Pancreas (tissue), 10 donors: ENCODE measurements around the gene SCN8A. TPM values are rescaled to one million over a fixed set of nuclear protein-coding genes. Genes with fewer than 3 reads are reported as not detected.
A peak's percentile ranks its signal among the peaks of the same experiment; 100 is the strongest.
"Not testable (repeated sequence)": the region's sequence is repeated elsewhere in the genome, so short reads cannot be mapped to it uniquely, and the experiment has no call there.

Experiments used
- ATAC-seq, 4 donors: fragments of 200-7000 bp; cut with Tn5 transposase; one replicate each; pipeline versions ENCODE4 v1.8.0 to v1.9.1; 2020; ENCODE audit warnings: mild to moderate bottlenecking in 4 of 4, moderate library complexity in 4 of 4
- DNase-seq, 6 donors: peaks; one replicate each; pipeline ENCODE4 v3.0.0-alpha.2; 2020
- FAIRE-seq: peaks from 2 replicates; lab custom pipeline; 2012; peaks lifted over from hg19 to GRCh38; lab: Jason Lieb, UNC
- H3K27ac ChIP-seq, 4 donors: fragments of 200-600 bp; sonication (generic); 1 replicate in 3 of 4; 2 replicates in 1 of 4; pipeline versions ENCODE4 v1.5.0 to v1.8.0; 2020
- H3K27me3 ChIP-seq, 4 donors: fragments of 200-600 bp; one replicate each; pipeline ENCODE4 v1.8.0; 2021
- H3K36me3 ChIP-seq, 3 donors: fragments of 200-600 bp; sonication (generic) in 1 of 3; one replicate each; pipeline versions ENCODE4 v1.5.0 to v1.8.0; 2020 to 2021
- H3K4me1 ChIP-seq, 3 donors: fragments of 200-600 bp; one replicate each; pipeline ENCODE4 v1.8.0; 2021
- H3K4me3 ChIP-seq, 4 donors: fragments of 200-600 bp; sonication (generic) in 2 of 4; one replicate each; pipeline versions ENCODE4 v1.5.0 to v1.8.0; 2020 to 2021
- H3K9me3 ChIP-seq, 4 donors: fragments of 200-600 bp; one replicate each; pipeline ENCODE4 v1.8.0; 2021
- CTCF ChIP-seq, 4 donors: fragments of 200-600 bp; sonication (generic) in 3 of 4; IDR thresholded peaks; one replicate each; pipeline versions ENCODE4 v1.5.0 to v1.8.0; 2021; ENCODE audit warnings: antibody characterized with exemption in 4 of 4
- WGBS, 2 donors: extraction: QIAGEN DNeasy Blood & Tissue Kit; methylation state at CpG; one replicate each; pipeline ENCODE4 v1.1.7; 2013; 5-methylcytosine and 5-hydroxymethylcytosine counted together
- intact Hi-C, 3 donors: fragments of 100-400 bp; cut with DNase I; formaldehyde crosslinking; loops; one replicate each; pipeline versions ENCODE4 v1.11.1 to v1.14.2; 2022
- polyA plus RNA-seq, 2 donors: library from polyadenylated mRNA; stranded (reverse); fragments of 200-250 nt; gene quantifications; one replicate each; pipeline ENCODE4 v1.2.3, GENCODE V29; 2013
- total RNA-seq, 6 donors: library from RNA; stranded (reverse); fragmentation: NEBNext Ultra II Directional in 4 of 6; extraction: Animal tissue kit (Norgen Biotek cat#: 25700) in 4 of 6; gene quantifications; one replicate each; pipeline versions ENCODE4 v1.2.1 to v1.2.4, GENCODE V29; 2021 to 2023
- donor health status: healthy with polysubstance abuse.
- donor health status: DM: no; HTN: no; CAD: no; lungs with moderate emphysema.
- donor health status: DM: no; HTN: no; CAD: no.
- donor health status: control.
- donor health status: control.
- donor health status: Bipolar disorder and iron deficiency.
- donor health status: DM: yes; HTN: yes; CAD: no.
- donor health status: DM: no; HTN: no; CAD: no.
- donor health status: DM: no; HTN: no; CAD: no.
- donor health status: DM: yes; HTN: yes; CAD: no.

The SCN8A gene
- total RNA-seq (1 to 10 TPM; 1.9 to 3.2 (median 2.3) TPM), polyA plus RNA-seq (1 to 10 TPM; 2.1 to 2.6 TPM)

- intact Hi-C loops = no loop called here
- no peaks in the 10 kb centered on the region for H3K9me3 ChIP-seq
- no peak for TF ChIP-seq CTCF (IDR thresholded peaks at IDR 0.05)
- FAIRE-seq (no peak), ATAC-seq (peak; percentile 55 to 78 (median 72)), DNase-seq (peak; percentile 26 to 74 (median 45))
- no peaks in the 10 kb centered on the region for H3K36me3 ChIP-seq
- peaks cover 0 to 3% (median 0%) of the 10 kb centered on the region in 3 donors for H3K4me1 ChIP-seq
- no peak within 1 kb of the TSS for H3K27ac ChIP-seq
- WGBS, 2 donors = 0 to 1% methylated on average over 37 to 91 of the region's 91 CpGs
- no peaks in the 10 kb centered on the region for H3K27me3 ChIP-seq
- H3K4me3 ChIP-seq = peak within 1 kb of the TSS; percentile 35 to 66 (median 49)
Observed at GRCh38 chr12:51591016-51591901, at the start of gene SCN8A. Gene SCN8A, plus strand, starts transcription at chr12:51591233. Its CDS starts 71,585 bp downstream, at chr12:51662818.

- FAIRE-seq (no peak), ATAC-seq (no peak), DNase-seq (no peak)
- H3K4me1 ChIP-seq = no peaks in the 10 kb centered on the region
- no peaks in the 10 kb centered on the region for H3K9me3 ChIP-seq
- H3K27me3 ChIP-seq = no peaks in the 10 kb centered on the region
- H3K4me3 ChIP-seq = no peak overlapping the region
- H3K27ac ChIP-seq = no peak overlapping the region
- intact Hi-C loops = no loop called here
- TF ChIP-seq CTCF (IDR thresholded peaks at IDR 0.05) = no peak
- H3K36me3 ChIP-seq = no peaks in the 10 kb centered on the region
Observed at GRCh38 chr12:51546097-51546496, 44.9 kb upstream of the SCN8A start.

GRCh38 chr12:51547606-51548005 lies 43.4 kb upstream of the SCN8A start:
- intact Hi-C loops = no loop called here
- TF ChIP-seq CTCF (IDR thresholded peaks at IDR 0.05) = no peak
- H3K27ac ChIP-seq = no peak overlapping the region
- WGBS, 2 donors = 87 to 89% methylated on average over 6 of the region's 6 CpGs
- no peak overlapping the region for H3K4me3 ChIP-seq
- no peaks in the 10 kb centered on the region for H3K4me1 ChIP-seq
- H3K9me3 ChIP-seq = no peaks in the 10 kb centered on the region
- H3K27me3 ChIP-seq = no peaks in the 10 kb centered on the region
- no peak for DNase-seq
- FAIRE-seq = no peak
- no peak for ATAC-seq
- no peaks in the 10 kb centered on the region for H3K36me3 ChIP-seq

DNA sequence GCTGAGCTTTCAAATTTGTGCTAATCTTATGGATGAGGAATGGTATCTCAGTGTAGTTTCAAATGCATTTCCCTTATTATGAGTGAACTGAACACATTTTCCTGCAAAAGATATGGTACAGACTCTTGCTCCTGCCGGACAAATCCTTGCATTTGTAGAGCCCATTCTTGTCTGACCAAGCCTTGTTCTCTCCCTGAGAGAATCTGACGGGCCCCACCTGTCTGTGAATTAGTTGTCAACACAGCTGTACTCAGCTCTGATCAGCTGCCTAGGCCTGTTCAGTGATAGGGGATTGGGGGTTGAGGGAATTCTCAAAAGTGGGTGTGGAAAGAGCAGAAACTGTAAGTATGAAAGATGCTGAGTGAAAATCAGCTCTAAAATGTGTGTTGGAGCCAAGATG lies 42.8 kb upstream of the SCN8A start:
- FAIRE-seq (no peak), DNase-seq (no peak), ATAC-seq (no peak)
- Histone ChIP-seq H3K27me3 (no peaks in the 10 kb centered on the region), H3K9me3 (no peaks in the 10 kb centered on the region), H3K27ac (no peak overlapping the region), H3K36me3 (no peaks in the 10 kb centered on the region), H3K4me1 (no peaks in the 10 kb centered on the region), H3K4me3 (no peak overlapping the region)
- 56 to 57% methylated on average over 2 of the region's 2 CpGs for WGBS, 2 donors
- intact Hi-C loops = no loop called here
- TF ChIP-seq CTCF (IDR thresholded peaks at IDR 0.05) = no peak

- no peaks in the 10 kb centered on the region for H3K4me1 ChIP-seq
- ATAC-seq = no peak
- TF ChIP-seq CTCF (IDR thresholded peaks at IDR 0.05) = no peak
- no peak for FAIRE-seq
- H3K9me3 ChIP-seq = no peaks in the 10 kb centered on the region
- intact Hi-C loops = no loop called here
- H3K27me3 ChIP-seq = no peaks in the 10 kb centered on the region
- WGBS, 2 donors = 84 to 91% methylated on average over 8 of the region's 8 CpGs
- no peaks in the 10 kb centered on the region for H3K36me3 ChIP-seq
- no peak overlapping the region for H3K4me3 ChIP-seq
- DNase-seq = no peak
- no peak overlapping the region for H3K27ac ChIP-seq
Observed at GRCh38 chr12:51549637-51550036, 41.4 kb upstream of the SCN8A start.

DNA sequence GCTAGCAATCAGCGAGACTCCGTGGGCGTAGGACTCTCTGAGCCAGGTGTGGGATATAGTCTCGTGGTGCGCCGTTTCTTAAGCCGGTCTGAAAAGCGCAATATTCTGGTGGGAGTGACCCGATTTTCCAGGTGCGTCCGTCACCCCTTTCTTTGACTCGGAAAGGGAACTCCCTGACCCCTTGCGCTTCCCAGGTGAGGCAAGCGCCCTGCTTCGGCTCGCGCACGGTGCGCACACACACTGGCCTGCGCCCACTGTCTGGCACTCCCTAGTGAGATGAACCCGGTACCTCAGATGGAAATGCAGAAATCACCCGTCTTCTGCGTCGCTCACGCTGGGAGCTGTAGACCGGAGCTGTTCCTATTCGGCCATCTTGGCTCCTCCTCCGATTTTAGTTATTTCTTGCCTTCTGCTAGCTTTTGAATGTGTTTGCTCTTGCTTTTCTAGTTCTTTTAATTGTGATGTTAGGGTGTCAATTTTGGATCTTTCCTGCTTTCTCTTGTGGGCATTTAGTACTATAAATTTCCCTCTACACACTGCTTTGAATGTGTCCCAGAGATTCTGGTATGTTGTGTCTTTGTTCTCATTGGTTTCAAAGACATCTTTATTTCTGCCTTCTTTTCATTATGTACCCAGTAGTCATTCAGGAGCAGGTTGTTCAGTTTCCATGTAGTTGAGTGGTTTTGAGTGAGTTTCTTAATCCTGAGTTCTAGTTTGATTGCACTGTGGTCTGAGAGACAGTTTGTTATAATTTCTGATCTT lies 22.6 kb upstream of the SCN8A start:
- FAIRE-seq, DNase-seq, H3K27me3 ChIP-seq, intact Hi-C loops, H3K9me3 ChIP-seq, H3K4me1 ChIP-seq, H3K4me3 ChIP-seq, H3K27ac ChIP-seq, ATAC-seq, H3K36me3 ChIP-seq: not testable (repeated sequence)
- 64 to 72% methylated on average over 12 to 27 of the region's 28 CpGs for WGBS, 2 donors
